ENCODE results near the gene IGFBPL1.
"Not testable (repeated sequence)": the region's sequence is repeated elsewhere in the genome, so short reads cannot be mapped to it uniquely, and the experiment has no call there.

The IGFBPL1 gene, protein sequence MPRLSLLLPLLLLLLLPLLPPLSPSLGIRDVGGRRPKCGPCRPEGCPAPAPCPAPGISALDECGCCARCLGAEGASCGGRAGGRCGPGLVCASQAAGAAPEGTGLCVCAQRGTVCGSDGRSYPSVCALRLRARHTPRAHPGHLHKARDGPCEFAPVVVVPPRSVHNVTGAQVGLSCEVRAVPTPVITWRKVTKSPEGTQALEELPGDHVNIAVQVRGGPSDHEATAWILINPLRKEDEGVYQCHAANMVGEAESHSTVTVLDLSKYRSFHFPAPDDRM

GRCh38 chr9:38423973-38424843 lies at the start of gene IGFBPL1:
IGFBPL1 (minus strand) TSS chr9:38424454; CDS start chr9:38424424, 30 bp downstream.
- DNase-seq, result no peak

DNA sequence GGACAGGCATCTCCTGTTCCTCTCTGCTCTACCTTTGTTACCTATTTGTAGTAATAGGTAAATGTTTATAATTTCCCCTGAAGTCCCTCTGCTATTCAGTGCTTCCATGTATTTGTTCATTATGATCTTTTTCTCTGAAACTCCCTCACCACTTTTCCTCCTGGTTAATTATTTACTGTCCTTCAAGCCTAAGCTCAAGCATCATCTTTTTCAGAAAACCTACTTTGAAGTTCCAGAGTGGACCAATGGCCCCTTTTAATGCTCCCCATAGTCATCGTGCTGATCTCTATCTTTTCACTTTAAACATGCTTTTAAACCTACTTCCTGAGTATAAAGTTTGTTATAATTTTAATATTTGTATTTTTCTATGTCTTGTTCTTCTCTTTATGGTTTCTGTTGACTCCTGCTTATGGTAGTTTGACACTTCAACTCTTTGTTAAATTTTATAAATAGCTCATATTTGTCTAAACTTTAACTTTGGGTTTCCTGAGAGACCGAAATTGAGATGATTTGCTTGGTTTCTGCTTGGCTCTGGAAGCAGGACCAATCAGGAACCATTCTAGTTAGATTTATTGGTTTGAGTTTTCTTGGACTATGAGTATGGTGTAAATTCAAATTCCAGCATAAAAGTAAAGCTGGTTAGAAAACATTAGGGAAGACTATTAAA lies 48.5 kb upstream of the IGFBPL1 start:
- DNase-seq, result not testable (repeated sequence)

- DNase-seq, result no peak
Observed at GRCh38 chr9:38467404-38467803, 43.1 kb upstream of the IGFBPL1 start.

DNA sequence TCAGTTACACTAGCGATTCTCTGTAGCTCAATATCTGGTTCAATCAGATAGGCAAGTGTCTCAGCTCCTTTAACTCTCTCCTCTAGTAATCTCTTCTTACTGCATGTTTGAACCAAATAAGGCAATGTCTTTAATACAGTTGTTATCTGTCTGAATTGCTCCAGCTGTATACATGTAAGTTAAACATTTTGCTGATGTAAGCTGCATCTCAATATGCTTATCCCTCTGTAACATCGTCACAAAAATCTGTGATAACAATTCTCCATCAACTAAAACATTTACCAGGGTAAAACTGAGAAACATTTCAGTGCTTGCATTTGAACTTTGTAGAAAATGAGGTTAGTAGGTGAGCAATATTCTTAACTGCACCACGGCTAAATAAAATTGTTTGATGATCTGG lies 29.6 kb upstream of the IGFBPL1 start:
- DNase-seq, result no peak

DNA sequence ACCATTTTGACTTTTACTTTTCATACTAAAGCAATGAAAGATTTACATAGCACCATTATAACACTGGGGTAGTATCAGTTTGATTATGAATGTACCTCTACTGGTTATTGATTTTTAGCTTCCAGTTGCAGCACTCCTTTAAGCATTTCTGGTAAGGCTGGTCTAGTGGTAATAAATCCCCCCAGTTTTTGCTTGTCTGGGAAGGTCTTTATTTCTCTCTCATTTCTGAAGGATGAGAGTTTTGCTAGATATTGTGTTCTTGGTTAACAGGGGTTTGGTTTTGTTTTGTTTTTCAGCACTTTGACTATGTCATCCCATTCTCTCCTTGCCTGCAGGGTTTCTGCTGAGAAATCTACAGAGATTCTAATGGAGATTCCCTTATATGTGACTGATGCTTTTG lies 26.9 kb upstream of the IGFBPL1 start:
- DNase-seq, result no peak

GRCh38 chr9:38447703-38448102 lies 23.4 kb upstream of the IGFBPL1 start:
- no peak for DNase-seq

- no peak for DNase-seq
Observed at GRCh38 chr9:38445154-38446043, 21.1 kb upstream of the IGFBPL1 start.

DNA sequence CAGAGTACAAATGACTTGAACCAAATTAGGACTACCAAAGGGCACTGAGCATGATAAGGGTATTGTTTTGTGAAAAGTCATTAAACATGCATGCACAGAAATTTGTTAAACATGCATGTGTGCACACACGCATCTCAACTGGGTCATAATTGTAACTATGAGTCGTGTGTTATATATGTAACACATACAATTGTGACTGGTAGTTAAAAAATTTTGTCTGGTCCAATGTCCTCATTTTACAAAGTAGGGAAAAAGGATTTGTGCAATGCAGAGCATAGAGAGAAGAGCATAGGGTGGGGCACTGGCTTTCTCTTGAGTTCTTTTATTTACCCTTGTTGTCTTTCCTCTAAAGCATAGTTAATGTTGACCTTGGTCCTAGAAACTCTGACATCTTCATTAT lies 19.3 kb upstream of the IGFBPL1 start:
- no peak for DNase-seq

DNA sequence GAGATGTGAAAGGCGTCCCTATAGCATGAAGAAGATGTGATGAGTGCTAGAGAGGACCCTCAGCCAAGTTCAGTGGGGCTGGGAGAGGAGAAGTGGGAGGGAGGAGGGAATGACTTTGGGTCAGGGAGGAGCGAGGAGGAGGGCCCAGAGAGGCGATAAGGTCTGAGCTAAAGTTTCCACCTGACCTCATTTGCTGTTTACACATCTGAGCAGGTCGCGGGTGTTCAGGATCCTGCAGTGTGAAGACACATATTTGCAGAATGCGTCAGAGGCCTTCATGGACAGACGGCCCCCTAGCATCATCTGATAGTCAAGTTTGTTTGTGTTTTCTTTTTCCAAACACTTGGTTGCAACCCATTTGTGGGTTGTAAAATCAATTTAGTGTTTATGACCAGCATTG lies 18.9 kb upstream of the IGFBPL1 start:
- DNase-seq, result no peak

- DNase-seq, result no peak
Observed at GRCh38 chr9:38442473-38443096, 18.3 kb upstream of the IGFBPL1 start.

- no peak for DNase-seq
Observed at GRCh38 chr9:38441347-38442085, 17.3 kb upstream of the IGFBPL1 start.

DNA sequence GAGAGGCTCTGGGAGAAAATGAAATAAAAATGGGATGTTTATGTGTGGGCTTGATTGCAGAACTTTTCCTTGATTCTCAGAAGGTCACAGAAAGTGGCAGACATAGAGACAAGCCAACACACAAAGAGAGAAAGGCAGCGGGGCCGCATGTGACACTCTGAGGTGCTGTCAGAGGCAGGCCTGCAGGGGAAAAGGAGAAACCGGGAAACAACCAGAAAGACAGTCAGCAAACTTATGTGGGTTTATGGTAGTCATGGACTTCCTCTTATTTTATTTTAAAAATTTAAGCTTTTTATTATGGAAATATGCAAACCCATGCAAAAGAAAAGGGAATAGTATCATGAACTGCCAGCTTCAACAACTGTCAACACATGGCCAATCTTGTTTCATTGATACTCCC lies 16.3 kb upstream of the IGFBPL1 start:
- no peak for DNase-seq

DNA sequence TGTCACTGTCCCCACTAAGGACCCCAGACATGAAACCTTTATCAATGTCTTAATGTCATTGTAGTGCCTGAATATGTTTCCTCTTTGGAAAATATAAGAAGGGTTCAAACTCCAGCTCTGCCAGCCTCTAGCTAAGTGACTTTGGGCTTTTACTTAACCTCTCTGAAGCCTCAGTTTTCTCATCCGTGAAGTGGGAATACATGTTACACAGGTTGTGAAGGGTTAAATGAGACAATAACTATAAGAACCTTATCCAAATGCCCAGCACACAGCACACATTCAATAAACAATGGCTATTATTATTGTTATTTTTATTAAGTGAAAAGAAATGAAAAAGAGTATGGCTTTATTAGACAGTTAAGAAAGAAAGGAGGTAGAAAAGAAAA lies 15.7 kb upstream of the IGFBPL1 start:
- no peak for DNase-seq

DNA sequence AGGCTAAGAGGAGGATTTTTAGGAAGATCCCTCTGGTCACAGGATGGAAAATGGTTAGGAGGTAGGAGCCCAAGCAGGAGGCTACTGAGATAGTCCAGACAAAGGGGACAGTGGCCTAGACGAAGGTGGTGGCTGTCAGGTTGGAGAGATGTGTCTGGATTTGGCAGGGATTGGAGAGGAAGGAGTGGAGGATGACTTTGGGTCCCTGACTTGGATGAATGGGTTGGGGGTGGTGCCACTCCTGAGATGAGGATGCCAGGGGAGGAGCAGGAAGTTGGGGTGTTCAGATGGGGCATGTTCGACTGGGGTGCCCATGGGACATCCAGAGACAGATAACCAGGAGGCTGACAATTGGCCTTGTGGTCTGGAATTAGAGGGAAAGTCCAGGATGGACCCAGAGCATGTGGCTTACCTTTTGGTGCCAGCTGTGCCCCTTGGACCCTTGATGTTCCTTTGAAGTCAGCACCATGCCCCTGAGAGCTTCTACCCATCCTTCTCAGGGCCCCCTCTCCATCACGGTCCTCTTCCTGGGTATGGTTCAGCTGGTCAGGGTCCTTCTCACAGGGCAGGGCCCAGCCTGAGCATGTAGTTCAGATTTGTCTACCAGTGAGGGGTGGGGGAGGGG lies 15.1 kb upstream of the IGFBPL1 start:
- DNase-seq, result no peak

DNA sequence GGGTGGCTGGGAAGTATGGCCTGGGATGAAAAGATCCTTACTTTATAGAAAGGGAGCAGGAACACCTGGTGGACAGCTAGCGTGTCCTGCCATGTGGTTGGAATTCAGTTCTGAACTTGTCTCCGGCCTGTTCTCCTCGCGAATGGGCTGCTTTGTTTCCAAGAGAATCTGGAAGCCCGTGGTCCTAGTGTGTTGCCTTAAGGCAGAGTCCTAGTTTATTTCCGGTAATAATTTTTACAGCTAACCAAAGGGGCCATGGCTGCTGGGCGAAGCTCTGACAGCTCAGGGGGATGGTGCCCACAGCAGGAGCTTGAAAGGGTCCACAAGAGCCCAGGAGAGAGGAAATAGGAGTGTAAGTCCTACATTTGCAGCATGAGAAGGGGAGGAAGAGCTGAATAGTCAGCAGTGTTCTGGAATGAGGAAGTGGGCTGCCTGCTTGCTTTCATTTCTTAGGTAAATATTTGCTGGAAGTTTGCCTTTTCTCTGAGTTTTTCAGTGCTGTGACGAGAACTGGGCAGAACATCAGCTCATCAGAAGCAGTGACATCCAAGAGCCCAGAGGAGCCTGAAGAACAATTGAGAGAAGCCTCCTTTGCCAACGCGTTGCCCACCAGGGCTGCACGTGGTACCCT lies 13.1 kb upstream of the IGFBPL1 start:
- no peak for DNase-seq

GRCh38 chr9:38436708-38437107 lies 12.5 kb upstream of the IGFBPL1 start:
- DNase-seq, result no peak

DNA sequence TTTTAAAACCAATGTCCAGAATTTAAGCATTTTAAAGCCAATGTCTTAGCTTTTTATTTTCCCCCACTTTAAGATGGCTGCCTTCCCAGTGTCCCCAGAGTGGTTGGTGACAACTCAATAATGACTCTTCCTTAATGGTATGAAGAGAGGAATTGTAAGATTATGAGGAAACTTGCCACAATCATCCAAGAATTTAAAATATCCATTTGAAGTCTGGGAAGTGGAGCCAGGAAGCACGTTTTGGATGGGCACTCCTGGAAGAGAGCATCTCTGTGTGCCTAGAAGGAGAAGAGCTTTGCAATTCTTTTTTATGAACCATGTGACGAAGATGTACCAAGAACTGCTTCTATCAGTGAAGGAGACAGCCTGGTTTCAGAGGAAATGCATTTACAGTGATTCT lies 11.3 kb upstream of the IGFBPL1 start:
- DNase-seq, result no peak

GRCh38 chr9:38434853-38435252 lies 10.6 kb upstream of the IGFBPL1 start:
- no peak for DNase-seq

DNA sequence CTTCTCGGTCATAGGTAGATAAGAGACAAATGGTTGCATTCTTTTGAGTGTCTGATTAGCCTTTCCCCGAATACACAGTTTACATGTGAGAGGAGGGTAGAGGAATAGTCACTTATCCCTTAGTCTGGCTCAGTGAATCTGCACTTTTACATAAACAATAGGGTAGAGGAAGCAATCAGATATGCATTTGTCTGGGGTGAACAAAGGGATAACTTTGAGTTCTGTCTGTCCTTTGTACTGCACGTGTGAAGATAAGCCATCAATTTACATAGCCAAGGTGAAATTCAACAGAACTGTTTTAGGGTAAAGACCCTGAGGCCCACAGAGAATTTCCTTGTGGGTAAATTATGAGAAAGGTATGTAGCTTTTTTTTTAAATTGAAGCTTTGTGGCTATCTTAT lies 10.1 kb upstream of the IGFBPL1 start:
- no peak for DNase-seq

GRCh38 chr9:38432922-38433510 lies 8.8 kb upstream of the IGFBPL1 start:
- DNase-seq, result no peak

Measured in activated CD8-positive, alpha-beta memory T cell treated with anti-CD3 and anti-CD28 coated beads, Interleukin-2, amount 50 U/mL, for 4 hours (primary cell).